Measurements from ENCODE around the gene SPATA31E1.
"Not testable (repeated sequence)": the region's sequence is repeated elsewhere in the genome, so short reads cannot be mapped to it uniquely, and the experiment has no call there.

SPATA31E1 gene

GRCh38 chr9:87924851-87925250 lies 42.2 kb downstream of the SPATA31E1 start:
- DNase-seq (ENCODE audit: low read depth, low spot score) = not testable (repeated sequence)

GRCh38 chr9:87929152-87929551 lies 46.5 kb downstream of the SPATA31E1 start:
- DNase-seq (ENCODE audit: low read depth, low spot score) = not testable (repeated sequence)

GRCh38 chr9:87934444-87934843 lies 51.8 kb downstream of the SPATA31E1 start:
- DNase-seq (ENCODE audit: low read depth, low spot score) = not testable (repeated sequence)

- not testable (repeated sequence) for DNase-seq (ENCODE audit: low read depth, low spot score)
Observed at GRCh38 chr9:87937352-87937751, 54.7 kb downstream of the SPATA31E1 start.

GRCh38 chr9:87937918-87938317 lies 55.2 kb downstream of the SPATA31E1 start:
- not testable (repeated sequence) for DNase-seq (ENCODE audit: low read depth, low spot score)

- DNase-seq (ENCODE audit: low read depth, low spot score) = not testable (repeated sequence)
Observed at GRCh38 chr9:87938336-87938735, 55.7 kb downstream of the SPATA31E1 start.
